H1 (cell line): ENCODE results near the gene CYP2A6. TPM values are rescaled to one million over a fixed set of nuclear protein-coding genes. Genes with fewer than 3 reads are reported as not detected.

Experiments
- CTCF ChIA-PET: fragments of 300-600 bp; sonication (Branson Sonifier 250); formaldehyde crosslinking; loops from one replicate; lab custom pipeline; 2021; ENCODE audit not compliant: partially characterized antibody; lab: Charles Lee
- POLR2A ChIA-PET: fragments of 300-600 bp; sonication (Branson Sonifier 250); formaldehyde crosslinking; loops from one replicate; lab custom pipeline; 2021; ENCODE audit warnings: inconsistent platforms; ENCODE audit not compliant: partially characterized antibody; lab: Charles Lee
- DNase-seq, 2 experiments: peaks; one replicate each; pipeline versions ENCODE4 v3.0.0 to v3.0.0-alpha.2; 2010 to 2022; ENCODE audit warnings: low spot score in 2 of 2, low read depth in 1 of 2, mixed read lengths in 1 of 2
- FAIRE-seq: peaks from 2 replicates; lab custom pipeline; 2011; peaks lifted over from hg19 to GRCh38; lab: Jason Lieb, UNC
- H2AFZ ChIP-seq: 2 replicates; pipeline ENCODE4 v1.8.1; 2012; ENCODE audit warnings: low read length, inconsistent platforms
- H2AK5ac ChIP-seq: 2 replicates; pipeline ENCODE4 v1.6.1; 2013; ENCODE audit warnings: low read depth, low read length
- H2BK120ac ChIP-seq: replicated peaks from 2 replicates; pipeline ENCODE3; 2013; ENCODE audit warnings: low read depth, low read length, inconsistent platforms
- H2BK12ac ChIP-seq: 2 replicates; pipeline ENCODE4 v1.6.1; 2013; ENCODE audit warnings: low read depth, low read length
- H2BK15ac ChIP-seq: 2 replicates; pipeline ENCODE4 v1.6.1; 2013; ENCODE audit warnings: low read length
- H2BK20ac ChIP-seq: 2 replicates; pipeline ENCODE4 v1.6.1; 2013; ENCODE audit warnings: low read length
- H2BK5ac ChIP-seq: 2 replicates; pipeline ENCODE4 v1.6.1; 2013; ENCODE audit warnings: low read depth, low read length
- H3K14ac ChIP-seq: 2 replicates; pipeline ENCODE4 v1.6.1; 2013; ENCODE audit warnings: inconsistent platforms; ENCODE audit not compliant: insufficient read length
- H3K18ac ChIP-seq: 2 replicates; pipeline ENCODE4 v1.6.1; 2013; ENCODE audit warnings: low read length; ENCODE audit errors: extremely low read depth
- H3K23ac ChIP-seq: 2 replicates; pipeline ENCODE4 v1.6.1; 2013; ENCODE audit warnings: inconsistent platforms; ENCODE audit not compliant: insufficient read length
- H3K23me2 ChIP-seq: 2 replicates; pipeline ENCODE4 v1.6.1; 2013; ENCODE audit warnings: low read depth, low read length
- H3K27ac ChIP-seq: 2 replicates; pipeline ENCODE4 v1.6.1; 2011; ENCODE audit warnings: low read depth, low read length, inconsistent platforms
- H3K27me3 ChIP-seq, 4 experiments: replicated peaks in 1 of 4; 1 replicate in 1 of 4; 2 replicates in 3 of 4; pipeline versions ENCODE4 v1.6.1 to v1.8.1; 2011 to 2013; ENCODE audit warnings: low read length in 3 of 4, mild to moderate bottlenecking in 3 of 4, inconsistent platforms in 2 of 4, mixed read lengths in 2 of 4, moderate library complexity in 1 of 4; ENCODE audit not compliant: control insufficient read depth in 3 of 4, insufficient read depth in 3 of 4; ENCODE audit errors: extremely low read depth in 1 of 4
- H3K36me3 ChIP-seq, 4 experiments: 2 replicates each; pipeline versions ENCODE4 v1.6.1 to v1.8.1; 2011 to 2013; ENCODE audit warnings: mild to moderate bottlenecking in 4 of 4, low read length in 3 of 4, moderate library complexity in 2 of 4, control low read depth in 1 of 4, inconsistent platforms in 1 of 4; ENCODE audit not compliant: insufficient read depth in 4 of 4, control insufficient read depth in 2 of 4
- H3K4ac ChIP-seq: replicated peaks from 2 replicates; pipeline ENCODE3; 2013; ENCODE audit warnings: low read length, low read depth, mixed read lengths, inconsistent platforms; ENCODE audit not compliant: insufficient read length
- H3K4me1 ChIP-seq, 4 experiments: replicated peaks in 1 of 4; 1 replicate in 1 of 4; 2 replicates in 3 of 4; pipeline versions ENCODE4 v1.6.1 to v1.8.1; 2011 to 2013; ENCODE audit warnings: low read length in 3 of 4, inconsistent platforms in 2 of 4, mixed read lengths in 1 of 4; ENCODE audit not compliant: insufficient read depth in 4 of 4, control insufficient read depth in 3 of 4
- H3K4me2 ChIP-seq, 2 experiments: 2 replicates each; pipeline versions ENCODE4 v1.6.1 to v1.8.1; 2011 to 2013; ENCODE audit warnings: low read depth in 2 of 2, low read length in 2 of 2, control low read depth in 1 of 2, inconsistent platforms in 1 of 2, mild to moderate bottlenecking in 1 of 2; ENCODE audit not compliant: insufficient read depth in 1 of 2
- H3K4me3 ChIP-seq, 4 experiments: fragments of 200-600, 300-600 bp in 1 of 4; sonication (generic), shearing (Covaris generic), sonication (Bioruptor Twin) in 1 of 4; 2 replicates each; pipeline versions ENCODE4 v1.5.1 to v1.8.1; 2011 to 2016; ENCODE audit warnings: low read length in 4 of 4, low read depth in 3 of 4, control low read depth in 2 of 4, inconsistent platforms in 2 of 4, mild to moderate bottlenecking in 2 of 4, mixed read lengths in 1 of 4, moderate library complexity in 1 of 4; ENCODE audit not compliant: insufficient read depth in 2 of 4; ENCODE audit errors: extremely low read depth in 1 of 4
- H3K56ac ChIP-seq: replicated peaks from 2 replicates; pipeline ENCODE3; 2013; ENCODE audit warnings: low read depth, mild to moderate bottlenecking, mixed read lengths, low read length, inconsistent platforms; ENCODE audit not compliant: insufficient read length
- H3K79me1 ChIP-seq: 2 replicates; pipeline ENCODE4 v1.6.1; 2013; ENCODE audit warnings: low read depth, low read length, control low read depth
- H3K79me2 ChIP-seq, 2 experiments: 2 replicates each; pipeline versions ENCODE4 v1.6.1 to v1.8.1; 2012 to 2013; ENCODE audit warnings: low read length in 2 of 2, mild to moderate bottlenecking in 2 of 2, inconsistent platforms in 1 of 2; ENCODE audit not compliant: insufficient read depth in 2 of 2, control insufficient read depth in 1 of 2
- H3K9ac ChIP-seq, 4 experiments: replicated peaks in 1 of 4; 1 replicate in 1 of 4; 2 replicates in 3 of 4; pipeline versions ENCODE4 v1.6.1 to v1.8.1; 2011 to 2013; ENCODE audit warnings: low read depth in 3 of 4, low read length in 3 of 4, control low read depth in 2 of 4, mild to moderate bottlenecking in 2 of 4, moderate library complexity in 2 of 4, inconsistent platforms in 1 of 4; ENCODE audit errors: extremely low read depth in 1 of 4
- H3K9me3 ChIP-seq, 2 experiments: 2 replicates each; pipeline versions ENCODE4 v1.6.1 to v1.8.1; 2012 to 2013; ENCODE audit warnings: mild to moderate bottlenecking in 2 of 2, moderate library complexity in 2 of 2, control low read depth in 1 of 2, inconsistent platforms in 1 of 2, low read depth in 1 of 2, low read length in 1 of 2, mixed read lengths in 1 of 2; ENCODE audit not compliant: insufficient read depth in 2 of 2
- H4K20me1 ChIP-seq, 2 experiments: replicated peaks in 1 of 2; 2 replicates each; pipeline versions ENCODE3 to v1.8.1; 2011 to 2013; ENCODE audit warnings: inconsistent platforms in 2 of 2, low read length in 2 of 2, mild to moderate bottlenecking in 1 of 2; ENCODE audit not compliant: insufficient read depth in 2 of 2, control insufficient read depth in 1 of 2
- H4K5ac ChIP-seq: 2 replicates; pipeline ENCODE4 v1.6.1; 2013; ENCODE audit warnings: low read length, low read depth, mixed read lengths, inconsistent platforms; ENCODE audit not compliant: insufficient read length
- H4K8ac ChIP-seq: 2 replicates; pipeline ENCODE4 v1.8.0; 2013; ENCODE audit warnings: mild to moderate bottlenecking, moderate library complexity, low read length, inconsistent platforms; ENCODE audit not compliant: insufficient read depth; ENCODE audit errors: extremely low read depth
- H4K91ac ChIP-seq: replicated peaks from 2 replicates; pipeline ENCODE3; 2013; ENCODE audit warnings: low read length, mixed read lengths, inconsistent platforms; ENCODE audit not compliant: insufficient read length
- SP4 ChIP-seq: IDR thresholded peaks from 2 replicates; pipeline ENCODE4 v1.6.1; 2012; ENCODE audit warnings: low read length, inconsistent platforms
- WGBS, 2 experiments: shearing (Covaris generic) in 1 of 2; methylation state at CpG; one replicate each; pipeline versions ENCODE4 v1.1.6 to v1.1.7; 2013 to 2015; ENCODE audit warnings: low lambda C conversion rate in 2 of 2, mixed read lengths in 2 of 2, inconsistent platforms in 1 of 2, low coverage in 1 of 2, missing lambda C conversion rate in 1 of 2; ENCODE audit not compliant: insufficient replicate concordance in 2 of 2, insufficient coverage in 1 of 2, insufficient read length in 1 of 2; ENCODE audit errors: extremely low coverage in 1 of 2, missing lambda C conversion rate in 1 of 2; 5-methylcytosine and 5-hydroxymethylcytosine counted together
- polyA plus RNA-seq, 7 experiments: library from polyadenylated mRNA; depleted of rRNA in 3 of 7; stranded (reverse) in 5 of 7; unstranded in 2 of 7; fragments of >200 nt in 5 of 7; fragments of 200-250 nt in 2 of 7; gene quantifications; 1 replicate in 5 of 7; 2 replicates in 1 of 7; 4 replicates in 1 of 7; pipeline versions ENCODE4 v1.2.1 to v1.2.3, GENCODE V29; 2011 to 2013; ENCODE audit warnings: missing spikeins in 2 of 7, mixed read lengths in 2 of 7
- total RNA-seq: library from RNA; stranded (reverse); fragmentation: NEBNext Ultra II Directional; extraction: Animal tissue kit (Norgen Biotek cat#: 25700); gene quantifications from 2 replicates; pipeline ENCODE4 v1.2.1, GENCODE V29; 2021

CYP2A6 gene
- total and polyA plus RNA-seq, 2 of the 8 experiments (the other 6 are each of a cell fraction or from before 2014, with no cell fraction given), result 0.33 TPM; not detected in 1

DNA sequence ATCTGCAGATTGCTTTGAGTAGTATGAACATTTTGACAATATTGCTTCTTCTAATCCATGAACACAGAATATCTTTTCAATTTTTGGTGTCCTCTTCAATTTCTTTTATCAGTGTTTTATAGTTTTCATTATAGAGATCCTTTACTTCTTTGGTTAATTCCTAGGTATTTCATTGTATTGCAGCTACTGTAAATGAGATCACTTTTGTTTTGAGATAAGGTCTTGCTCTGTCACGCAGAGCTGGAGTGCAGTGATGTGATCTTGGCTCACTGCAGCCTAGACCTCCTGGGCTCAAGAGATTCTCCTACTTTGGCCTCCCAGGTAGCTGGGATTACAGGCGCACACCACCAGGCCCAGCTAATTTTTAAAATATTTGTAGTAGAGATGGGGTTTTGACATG, 22.0 kb upstream of the CYP2A6 start:
- TF ChIP-seq SP4, result no peak
- TF ChIP-seq, all 59 proteins: peak for 0
- Histone ChIP-seq H3K27me3 (no peaks in the 10 kb centered on the region), H2AFZ (no peak overlapping the region), H3K18ac (no peak overlapping the region), H4K5ac (no peak overlapping the region), H3K9me3 (no peaks in the 10 kb centered on the region), H4K91ac (no peak overlapping the region), H2BK5ac (no peak overlapping the region), H3K14ac (no peak overlapping the region), H3K56ac (no peak overlapping the region), H2BK15ac (no peak overlapping the region), H3K4ac (no peak overlapping the region), H2BK20ac (no peak overlapping the region), H2AK5ac (no peak overlapping the region), H3K4me3 (no peak overlapping the region), H3K4me2 (no peak overlapping the region), H2BK12ac (no peak overlapping the region), H2BK120ac (no peak overlapping the region), H4K20me1 (no peaks in the 10 kb centered on the region), H3K9ac (no peak overlapping the region), H3K27ac (no peak overlapping the region), H3K79me2 (no peaks in the 10 kb centered on the region), H3K36me3 (no peaks in the 10 kb centered on the region), H3K79me1 (no peaks in the 10 kb centered on the region), H3K23ac (no peak overlapping the region), H3K4me1 (no peaks in the 10 kb centered on the region), H3K23me2 (no peaks in the 10 kb centered on the region), H4K8ac (no peak overlapping the region)
- CTCF ChIA-PET, result interaction anchor here (1.1 kb wide), 1 partner anchor 24 kb away, joined by 3 read pairs; no protein-coding TSS in a partner anchor
- 90% methylated on average over 2 of the region's 2 CpGs; no CpG with 5 or more reads in 1 of the 2 experiments for WGBS, 2 experiments
- POLR2A ChIA-PET, result no interaction called here
- FAIRE-seq (no peak), DNase-seq (no peak)
